Muscle of leg (tissue), 16 donors: ENCODE data around the gene IPO7. TPM values are rescaled to one million over a fixed set of nuclear protein-coding genes. Genes with fewer than 3 reads are reported as not detected.
A peak's percentile ranks its signal among the peaks of the same experiment; 100 is the strongest.
"Not testable (repeated sequence)": the region's sequence is repeated elsewhere in the genome, so short reads cannot be mapped to it uniquely, and the experiment has no call there.

Experiments used
- DNase-seq: peaks from one replicate; pipeline ENCODE4 v3.0.0; 2013
- H3K27ac ChIP-seq: one replicate; pipeline ENCODE4 v1.5.1; 2013; ENCODE audit warnings: mild to moderate bottlenecking, low read length, control low read depth
- H3K27me3 ChIP-seq: one replicate; pipeline ENCODE4 v1.6.1; 2013; ENCODE audit warnings: low read length; ENCODE audit not compliant: control insufficient read depth, insufficient read depth
- H3K36me3 ChIP-seq: one replicate; pipeline ENCODE4 v1.6.1; 2013; ENCODE audit warnings: low read length; ENCODE audit not compliant: control insufficient read depth, insufficient read depth
- H3K4me1 ChIP-seq: one replicate; pipeline ENCODE4 v1.6.1; 2013; ENCODE audit warnings: low read length; ENCODE audit not compliant: control insufficient read depth, insufficient read depth
- H3K4me3 ChIP-seq: one replicate; pipeline ENCODE4 v1.5.1; 2013; ENCODE audit warnings: low read length, control low read depth
- H3K9me3 ChIP-seq: replicated peaks from 2 replicates; pipeline ENCODE4 v1.6.1; 2013; ENCODE audit warnings: low read depth, low read length; ENCODE audit not compliant: control insufficient read depth
- WGBS: methylation state at CpG from one replicate; pipeline ENCODE4 v1.1.5; 2013; ENCODE audit warnings: missing lambda C conversion rate; ENCODE audit not compliant: insufficient coverage; 5-methylcytosine and 5-hydroxymethylcytosine counted together
- long read RNA-seq, 11 donors: transcript quantifications; one replicate each; lab custom pipeline, GENCODE V29; 2026
- polyA plus RNA-seq, 8 donors: library from polyadenylated mRNA; unstranded; fragments of 120-200 nt; gene quantifications; one replicate each; pipeline versions ENCODE4 v1.2.1 to v1.2.3, GENCODE V29; 2013; ENCODE audit warnings: inconsistent platforms in 1 of 8, low replicate concordance in 1 of 8; ENCODE audit not compliant: insufficient read length in 8 of 8, insufficient read depth in 1 of 8
- total RNA-seq: library from RNA; stranded (reverse); fragments of 120-200 nt; gene quantifications from one replicate; pipeline ENCODE4 v1.2.4, GENCODE V29; 2013

Gene IPO7
- total RNA-seq (88.2 TPM), polyA plus RNA-seq (100 to 1,000 TPM in 1 of 8 donors, 10 to 100 TPM in 7; 64.5 to 100 (median 90.3) TPM)
- long read RNA-seq, donor 1, full-length matches to known transcripts: 2 of 16 reads
- long read RNA-seq, donor 1, partial matches to known transcripts: 14 of 16 reads
- long read RNA-seq, donor 1, other reads (novel, unspliced or antisense): 0 of 16 reads
- long read RNA-seq, donor 2, full-length matches to known transcripts: 1 of 1 reads
- long read RNA-seq, donor 2, partial matches to known transcripts: 0 of 1 reads
- long read RNA-seq, donor 2, other reads (novel, unspliced or antisense): 0 of 1 reads
- long read RNA-seq, donor 3, full-length matches to known transcripts: 7 of 31 reads
- long read RNA-seq, donor 3, partial matches to known transcripts: 24 of 31 reads
- long read RNA-seq, donor 3, other reads (novel, unspliced or antisense): 0 of 31 reads
- long read RNA-seq, donor 4, full-length matches to known transcripts: 4 of 14 reads
- long read RNA-seq, donor 4, partial matches to known transcripts: 10 of 14 reads
- long read RNA-seq, donor 4, other reads (novel, unspliced or antisense): 0 of 14 reads
- long read RNA-seq, donor 5, full-length matches to known transcripts: 9 of 37 reads
- long read RNA-seq, donor 5, partial matches to known transcripts: 28 of 37 reads
- long read RNA-seq, donor 5, other reads (novel, unspliced or antisense): 0 of 37 reads
- long read RNA-seq, donor 6, full-length matches to known transcripts: 7 of 17 reads
- long read RNA-seq, donor 6, partial matches to known transcripts: 10 of 17 reads
- long read RNA-seq, donor 6, other reads (novel, unspliced or antisense): 0 of 17 reads
- long read RNA-seq, donor 7, full-length matches to known transcripts: 9 of 22 reads
- long read RNA-seq, donor 7, partial matches to known transcripts: 13 of 22 reads
- long read RNA-seq, donor 7, other reads (novel, unspliced or antisense): 0 of 22 reads
- long read RNA-seq, donor 8, full-length matches to known transcripts: 15 of 15 reads
- long read RNA-seq, donor 8, partial matches to known transcripts: 0 of 15 reads
- long read RNA-seq, donor 8, other reads (novel, unspliced or antisense): 0 of 15 reads
- long read RNA-seq, donor 9, full-length matches to known transcripts: 3 of 36 reads
- long read RNA-seq, donor 9, partial matches to known transcripts: 33 of 36 reads
- long read RNA-seq, donor 9, other reads (novel, unspliced or antisense): 0 of 36 reads
- long read RNA-seq, donor 10, full-length matches to known transcripts: 18 of 28 reads
- long read RNA-seq, donor 10, partial matches to known transcripts: 10 of 28 reads
- long read RNA-seq, donor 10, other reads (novel, unspliced or antisense): 0 of 28 reads
- long read RNA-seq, donor 11, full-length matches to known transcripts: 6 of 6 reads
- long read RNA-seq, donor 11, partial matches to known transcripts: 0 of 6 reads
- long read RNA-seq, donor 11, other reads (novel, unspliced or antisense): 0 of 6 reads

GRCh38 chr11:9384535-9385326, at the start of gene IPO7:
IPO7 (plus strand) TSS chr11:9384652; CDS start chr11:9384764, 112 bp downstream.
- peaks cover 2% of the 10 kb centered on the region for H3K4me1 ChIP-seq

GRCh38 chr11:9341638-9342178, 42.7 kb upstream of the IPO7 start:
- Histone ChIP-seq H3K4me3 (no peak overlapping the region), H3K36me3 (no peaks in the 10 kb centered on the region), H3K27ac (no peak overlapping the region), H3K27me3 (no peaks in the 10 kb centered on the region), H3K4me1 (no peaks in the 10 kb centered on the region), H3K9me3 (no peaks in the 10 kb centered on the region)
- WGBS: 86% methylated on average over 5 of the region's 5 CpGs
- no peak for DNase-seq

More at GRCh38 chr11:9384535-9385326, at the start of gene IPO7:
- peak within 1 kb of the TSS; percentile 93 for H3K27ac ChIP-seq
- H3K27me3 ChIP-seq: no peaks in the 10 kb centered on the region
- peak; percentile 96 for DNase-seq
- no peaks in the 10 kb centered on the region for H3K9me3 ChIP-seq
- WGBS: under 1% methylated on average over 64 of the region's 70 CpGs
- H3K4me3 ChIP-seq: peak within 1 kb of the TSS; percentile 80
- no peaks in the 10 kb centered on the region for H3K36me3 ChIP-seq

- Histone ChIP-seq H3K9me3 (no peaks in the 10 kb centered on the region), H3K27me3 (peaks cover 2% of the 10 kb centered on the region), H3K4me1 (no peaks in the 10 kb centered on the region), H3K36me3 (no peaks in the 10 kb centered on the region), H3K4me3 (no peak overlapping the region), H3K27ac (no peak overlapping the region)
- DNase-seq: no peak
- 17% methylated on average over 1 of the region's 3 CpGs for WGBS
Observed at GRCh38 chr11:9344061-9344680, 40.3 kb upstream of the IPO7 start.

GRCh38 chr11:9347100-9347499, 37.4 kb upstream of the IPO7 start:
- 56% methylated on average over 2 of the region's 2 CpGs for WGBS
- H3K27ac ChIP-seq: no peak overlapping the region
- H3K27me3 ChIP-seq: peaks cover 2% of the 10 kb centered on the region
- H3K9me3 ChIP-seq: no peaks in the 10 kb centered on the region
- no peaks in the 10 kb centered on the region for H3K36me3 ChIP-seq
- DNase-seq: no peak
- H3K4me1 ChIP-seq: no peaks in the 10 kb centered on the region
- no peak overlapping the region for H3K4me3 ChIP-seq

GRCh38 chr11:9347779-9348178, 36.7 kb upstream of the IPO7 start:
- H3K9me3 ChIP-seq, H3K36me3 ChIP-seq, H3K27me3 ChIP-seq, H3K27ac ChIP-seq, H3K4me1 ChIP-seq, H3K4me3 ChIP-seq, DNase-seq: not testable (repeated sequence)
- WGBS: no CpG with 5 or more reads among the region's 4 CpGs

- DNase-seq: no peak
Observed at GRCh38 chr11:9351321-9351881, 33.1 kb upstream of the IPO7 start.

GRCh38 chr11:9357041-9357440, 27.4 kb upstream of the IPO7 start:
- no peak for DNase-seq
- H3K27ac ChIP-seq: no peak overlapping the region
- no peak overlapping the region for H3K4me3 ChIP-seq
- no peaks in the 10 kb centered on the region for H3K9me3 ChIP-seq
- no peaks in the 10 kb centered on the region for H3K27me3 ChIP-seq
- H3K36me3 ChIP-seq: no peaks in the 10 kb centered on the region
- 89% methylated on average over 4 of the region's 4 CpGs for WGBS
- H3K4me1 ChIP-seq: no peaks in the 10 kb centered on the region

More at GRCh38 chr11:9351321-9351881, 33.1 kb upstream of the IPO7 start:
- H3K4me1 ChIP-seq: no peaks in the 10 kb centered on the region
- H3K9me3 ChIP-seq: no peaks in the 10 kb centered on the region
- no peaks in the 10 kb centered on the region for H3K36me3 ChIP-seq
- WGBS: 48% methylated on average over 3 of the region's 6 CpGs
- no peak overlapping the region for H3K4me3 ChIP-seq
- no peak overlapping the region for H3K27ac ChIP-seq
- peaks cover 2% of the 10 kb centered on the region for H3K27me3 ChIP-seq

- H3K36me3 ChIP-seq, H3K27me3 ChIP-seq, DNase-seq, H3K4me3 ChIP-seq, H3K27ac ChIP-seq, H3K4me1 ChIP-seq, H3K9me3 ChIP-seq: not testable (repeated sequence)
- WGBS: no CpG with 5 or more reads among the region's 13 CpGs
Observed at GRCh38 chr11:9360862-9361622, 23.4 kb upstream of the IPO7 start.
